GM06990 (cell line): ENCODE results near the gene HSP90AA1.
"Not testable (repeated sequence)": the region's sequence is repeated elsewhere in the genome, so short reads cannot be mapped to it uniquely, and the experiment has no call there.

Experiments
- DNase-seq: peaks from one replicate; pipeline ENCODE4 v3.0.0-alpha.2; 2011; ENCODE audit not compliant: insufficient read length; ENCODE audit errors: extremely low read depth
- H3K27me3 ChIP-seq: replicated peaks from 2 replicates; pipeline ENCODE4 v1.6.0; 2011; ENCODE audit warnings: low read length; ENCODE audit not compliant: control insufficient read depth, insufficient read depth
- H3K36me3 ChIP-seq: 2 replicates; pipeline ENCODE4 v1.5.1; 2011; ENCODE audit warnings: low read length; ENCODE audit not compliant: control insufficient read depth, insufficient read depth
- H3K4me3 ChIP-seq: replicated peaks from 2 replicates; pipeline ENCODE4 v1.5.1; 2011; ENCODE audit warnings: low read depth, mild to moderate bottlenecking, control low read depth, low read length
- TF ChIP-seq, protein P1 (sequence below): IDR thresholded peaks from 2 replicates; pipeline ENCODE4 v1.5.1; 2011; ENCODE audit warnings: low read length, control low read depth, mild to moderate bottlenecking, inconsistent platforms; ENCODE audit not compliant: insufficient read depth, poor library complexity, severe bottlenecking

Gene HSP90AA1

DNA sequence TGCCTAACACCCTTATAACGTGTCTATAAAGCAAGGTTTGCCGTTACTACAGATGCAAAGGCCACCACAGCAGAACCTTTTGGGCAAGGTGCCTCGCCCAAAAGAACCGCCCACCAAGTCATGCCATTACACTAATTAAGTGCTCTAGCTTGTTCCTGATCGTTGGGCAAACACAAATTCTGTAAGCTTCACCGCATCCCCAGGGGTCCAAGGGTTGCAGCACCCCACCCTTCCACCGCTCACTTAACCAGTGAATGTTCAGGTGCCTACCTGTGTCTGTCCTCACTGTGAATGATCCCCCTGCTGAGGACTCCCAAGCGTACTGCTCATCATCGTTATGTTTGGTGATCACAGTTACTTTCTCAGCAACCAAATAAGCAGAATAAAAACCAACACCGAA lies 1.4 kb downstream of the HSP90AA1 start:
- no peak for DNase-seq
- Histone ChIP-seq H3K4me3 (peak overlapping the region; percentile 85), H3K36me3 (peaks cover 19% of the 10 kb centered on the region), H3K27me3 (no peaks in the 10 kb centered on the region)
- TF ChIP-seq, protein P1, sequence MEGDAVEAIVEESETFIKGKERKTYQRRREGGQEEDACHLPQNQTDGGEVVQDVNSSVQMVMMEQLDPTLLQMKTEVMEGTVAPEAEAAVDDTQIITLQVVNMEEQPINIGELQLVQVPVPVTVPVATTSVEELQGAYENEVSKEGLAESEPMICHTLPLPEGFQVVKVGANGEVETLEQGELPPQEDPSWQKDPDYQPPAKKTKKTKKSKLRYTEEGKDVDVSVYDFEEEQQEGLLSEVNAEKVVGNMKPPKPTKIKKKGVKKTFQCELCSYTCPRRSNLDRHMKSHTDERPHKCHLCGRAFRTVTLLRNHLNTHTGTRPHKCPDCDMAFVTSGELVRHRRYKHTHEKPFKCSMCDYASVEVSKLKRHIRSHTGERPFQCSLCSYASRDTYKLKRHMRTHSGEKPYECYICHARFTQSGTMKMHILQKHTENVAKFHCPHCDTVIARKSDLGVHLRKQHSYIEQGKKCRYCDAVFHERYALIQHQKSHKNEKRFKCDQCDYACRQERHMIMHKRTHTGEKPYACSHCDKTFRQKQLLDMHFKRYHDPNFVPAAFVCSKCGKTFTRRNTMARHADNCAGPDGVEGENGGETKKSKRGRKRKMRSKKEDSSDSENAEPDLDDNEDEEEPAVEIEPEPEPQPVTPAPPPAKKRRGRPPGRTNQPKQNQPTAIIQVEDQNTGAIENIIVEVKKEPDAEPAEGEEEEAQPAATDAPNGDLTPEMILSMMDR: no peak

DNA sequence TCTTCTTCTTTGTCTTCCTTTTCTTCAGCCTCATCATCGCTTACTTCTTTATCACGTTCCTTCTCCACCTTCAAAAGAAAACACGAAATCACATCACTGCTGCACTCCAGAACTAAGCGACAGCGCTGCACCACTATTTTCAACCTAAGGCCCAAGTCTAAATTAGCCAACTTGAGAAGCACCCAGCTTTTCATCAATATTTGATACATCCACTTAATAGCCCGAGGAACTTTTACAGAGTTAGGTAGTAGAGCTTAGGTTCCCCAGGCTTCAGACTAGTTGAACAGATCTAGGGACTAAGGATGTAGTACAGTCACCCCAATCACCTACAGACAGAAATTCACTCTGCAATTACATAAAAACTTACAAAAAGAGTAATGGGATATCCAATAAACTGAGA lies 1.9 kb downstream of the HSP90AA1 start:
- TF ChIP-seq, protein P1: no peak
- H3K27me3 ChIP-seq: no peaks in the 10 kb centered on the region
- H3K4me3 ChIP-seq: peak overlapping the region; percentile 85
- no peak for DNase-seq
- H3K36me3 ChIP-seq: peaks cover 21% of the 10 kb centered on the region

DNA sequence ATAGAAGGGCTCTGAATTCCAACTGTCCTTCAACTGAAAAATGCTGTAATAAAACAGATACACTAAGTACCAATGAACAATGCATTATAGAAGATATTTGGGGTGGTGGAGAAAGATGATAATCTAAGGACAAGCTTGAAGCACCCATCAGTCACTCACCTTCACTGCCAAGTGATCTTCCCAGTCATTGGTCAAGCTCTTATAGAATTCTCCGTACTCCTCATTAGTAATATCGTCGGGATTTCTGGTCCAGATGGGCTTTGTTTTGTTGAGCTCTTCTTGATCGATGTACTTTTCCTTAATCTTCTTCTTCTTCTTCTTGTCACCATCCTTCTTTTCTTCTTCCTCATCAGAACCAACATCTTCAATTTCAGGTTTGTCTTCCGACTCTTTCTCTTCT lies 2.3 kb downstream of the HSP90AA1 start:
- not testable (repeated sequence) for H3K27me3 ChIP-seq, DNase-seq
- H3K36me3 ChIP-seq: peaks cover 22% of the 10 kb centered on the region
- peak overlapping the region; percentile 85 for H3K4me3 ChIP-seq

DNA sequence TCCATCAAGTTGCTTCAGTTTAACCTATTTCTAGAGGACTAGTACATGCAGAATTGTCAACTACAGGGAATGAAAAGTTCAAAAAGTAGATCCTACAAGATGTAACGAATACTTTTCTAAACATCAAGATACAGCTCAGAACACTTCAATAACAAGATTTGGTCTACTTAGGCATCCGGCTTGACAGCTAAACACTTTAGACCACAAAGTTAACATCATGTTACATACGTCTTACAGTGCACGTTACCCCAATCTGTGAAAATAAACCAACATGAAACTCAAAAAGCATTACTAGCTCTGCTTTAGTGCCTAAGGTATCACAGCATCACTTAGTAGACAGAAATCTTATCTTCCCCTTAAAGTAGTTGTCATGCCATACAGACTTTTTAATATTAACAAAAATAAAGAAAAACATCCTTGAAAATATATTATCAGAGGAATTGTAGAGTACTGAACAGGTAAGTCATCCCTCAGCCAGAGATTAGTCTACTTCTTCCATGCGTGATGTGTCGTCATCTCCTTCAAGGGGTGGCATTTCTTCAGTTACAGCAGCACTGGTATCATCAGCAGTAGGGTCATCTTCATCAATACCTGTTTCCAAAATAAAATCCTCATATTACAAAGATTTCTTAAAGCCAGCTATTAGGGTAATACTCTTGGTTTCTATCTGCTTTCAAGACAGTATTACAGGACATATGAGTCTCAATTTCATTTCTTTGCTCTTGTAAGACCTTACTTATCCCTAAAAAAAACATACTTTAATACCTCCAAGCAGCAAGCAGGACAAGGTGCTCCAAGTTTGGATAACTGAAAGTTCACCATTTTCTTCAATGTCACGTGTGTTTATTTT lies 5.4 kb downstream of the HSP90AA1 start:
- no peaks in the 10 kb centered on the region for H3K27me3 ChIP-seq
- DNase-seq: no peak
- H3K4me3 ChIP-seq: no peak overlapping the region
- TF ChIP-seq, protein P1: no peak
- peaks cover 32% of the 10 kb centered on the region for H3K36me3 ChIP-seq

DNA sequence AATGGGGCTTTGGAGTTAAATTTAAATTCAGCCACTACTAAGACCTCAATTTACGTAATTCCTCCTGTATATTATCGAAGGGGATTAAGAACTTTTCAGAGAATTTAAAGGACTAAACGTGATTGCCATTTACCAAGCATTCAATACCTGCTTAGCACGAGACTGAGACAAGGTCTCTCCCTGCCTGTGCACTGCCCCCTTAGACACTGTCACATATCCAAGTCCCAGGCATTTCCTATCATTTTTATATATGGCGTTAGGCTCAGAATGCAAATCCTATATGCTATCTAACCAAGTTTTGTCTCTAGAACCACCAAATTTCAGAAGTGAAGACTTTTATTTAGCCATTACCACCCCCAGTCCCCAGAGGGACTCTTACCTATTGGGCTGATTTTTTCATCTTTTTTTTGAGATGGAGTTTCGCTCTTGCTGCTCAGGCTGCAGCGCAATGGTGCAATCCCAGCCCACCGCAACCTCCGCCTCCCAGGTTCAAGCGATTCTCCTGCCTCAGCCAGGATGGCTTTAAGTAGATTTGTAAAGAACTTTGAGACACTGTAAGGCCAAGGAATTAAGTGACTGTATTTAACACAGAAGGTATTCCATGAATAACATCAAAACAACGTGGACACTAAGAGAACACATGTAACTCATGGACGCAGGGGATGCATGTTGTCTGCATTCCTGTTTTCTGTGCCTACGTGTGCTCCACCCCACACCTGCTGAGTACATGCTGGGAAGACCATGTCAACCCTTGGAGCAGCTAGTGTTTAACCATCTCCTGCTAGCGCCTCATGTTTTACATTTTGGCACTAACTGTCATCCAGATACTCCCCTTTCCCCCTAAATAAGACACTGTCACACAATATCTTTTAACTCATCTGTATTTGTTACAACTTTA lies 6.4 kb downstream of the HSP90AA1 start:
- peaks cover 29% of the 10 kb centered on the region for H3K36me3 ChIP-seq

More for the DNA sequence above, 6.4 kb downstream of the HSP90AA1 start:
- H3K4me3 ChIP-seq: no peak overlapping the region
- no peaks in the 10 kb centered on the region for H3K27me3 ChIP-seq
- DNase-seq: no peak
- TF ChIP-seq, protein P1: no peak
